Right forelimb (tissue), 1 donor: Measurements from ENCODE around the gene ACIN1.
"Not testable (repeated sequence)": the region's sequence is repeated elsewhere in the genome, so short reads cannot be mapped to it uniquely, and the experiment has no call there.

Source experiments
- DNase-seq: peaks from one replicate; pipeline ENCODE4 v3.0.0-alpha.2; 2018

Gene ACIN1

DNA sequence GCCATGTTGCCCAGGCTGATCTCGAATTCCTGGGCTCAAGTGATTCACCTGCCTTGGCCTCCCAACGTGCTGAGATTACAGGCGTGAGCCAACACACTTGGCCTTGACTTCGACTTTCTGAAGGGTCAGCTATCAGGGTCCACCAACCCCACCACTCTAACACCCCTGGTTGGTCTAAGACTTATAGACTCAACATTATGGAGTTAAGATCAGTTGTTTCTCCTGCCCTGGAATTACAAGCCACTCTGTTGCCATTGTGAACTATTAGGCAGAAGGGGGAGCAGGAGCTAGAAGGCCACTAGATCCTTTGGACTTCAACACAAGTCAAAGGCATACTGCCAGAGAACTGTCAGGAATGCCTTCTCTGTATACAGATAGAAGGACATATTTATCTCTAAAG lies 54.8 kb downstream of the ACIN1 start:
- DNase-seq, result no peak

GRCh38 chr14:23035303-23036144 lies 59.4 kb downstream of the ACIN1 start:
- no peak for DNase-seq

DNA sequence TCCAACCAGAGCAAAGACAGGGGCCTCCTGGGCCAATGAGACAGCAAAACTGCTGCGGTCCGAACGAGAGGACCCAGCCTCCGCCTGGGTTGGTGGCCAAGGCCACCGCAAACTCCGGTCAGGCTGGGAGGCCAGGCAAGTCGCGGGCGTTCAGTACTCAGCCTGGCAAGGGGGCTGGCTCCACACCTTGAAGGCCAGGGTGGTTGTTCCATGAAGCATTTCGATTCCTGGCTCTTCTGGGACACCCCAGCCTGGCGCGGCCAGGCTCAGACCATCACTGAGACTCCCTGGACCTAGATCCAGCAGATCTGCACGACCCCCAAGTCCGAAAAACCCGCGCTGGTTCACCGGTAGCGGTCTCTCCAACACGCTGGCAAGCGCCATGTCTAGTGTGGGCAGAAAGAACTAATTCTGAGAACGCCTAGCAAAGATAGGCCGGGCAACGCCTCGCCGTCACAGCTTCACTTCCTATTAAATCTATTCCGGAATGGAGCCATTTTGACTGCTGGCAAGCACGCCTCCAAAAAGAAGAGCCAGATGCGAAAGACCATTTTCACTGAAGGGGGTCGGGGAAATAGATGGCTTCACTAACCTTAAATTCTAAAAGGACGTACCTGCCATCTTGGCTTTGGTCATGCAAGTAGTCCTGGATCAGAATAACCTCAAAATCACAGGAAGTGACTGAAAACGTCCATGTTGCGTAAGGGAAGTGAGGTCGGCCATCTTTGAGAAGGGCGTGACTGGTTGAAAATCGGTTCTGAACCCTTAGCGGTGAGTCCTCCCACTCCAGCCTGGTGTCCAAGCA lies 60.2 kb downstream of the ACIN1 start, which contains the start of gene PSMB5:
Gene PSMB5, minus strand, starts transcription at position 403 of the 805 bp plus-strand sequence. Its CDS starts 19 bp downstream, at position 384.
- DNase-seq, result peak; percentile 90

DNA sequence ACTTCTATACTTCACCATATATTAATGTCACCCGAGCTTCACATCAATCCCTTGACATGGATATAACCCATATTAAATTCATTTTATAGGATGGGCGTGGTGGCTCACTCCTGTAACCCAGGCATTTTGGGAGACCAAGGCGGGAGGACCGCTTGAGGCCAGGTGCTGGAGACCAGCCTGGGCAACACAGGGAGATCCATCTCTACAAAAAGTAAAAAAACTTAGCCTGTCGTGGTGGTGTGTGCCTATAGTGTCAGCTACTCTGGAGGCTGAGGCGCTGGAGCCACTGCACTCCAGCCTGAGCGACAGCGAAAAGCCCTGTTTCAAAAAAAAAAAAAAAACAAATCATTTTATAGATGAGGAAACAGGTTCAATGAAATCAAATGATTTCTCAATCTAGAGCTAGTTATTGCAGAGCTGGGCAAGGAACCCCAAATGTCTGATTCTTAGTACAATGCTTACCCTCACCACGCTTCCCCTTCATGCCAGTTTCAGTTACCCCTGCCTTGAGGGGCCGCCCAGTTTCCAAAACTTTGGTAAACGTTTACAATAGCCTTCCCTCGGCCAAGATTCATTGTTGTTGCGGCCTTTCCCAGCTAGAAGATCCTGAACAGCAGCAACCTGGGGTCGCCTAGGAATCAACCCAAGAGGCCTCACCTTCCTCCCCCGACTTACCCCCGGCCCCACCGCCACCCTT lies 61.0 kb downstream of the ACIN1 start:
- no peak for DNase-seq

DNA sequence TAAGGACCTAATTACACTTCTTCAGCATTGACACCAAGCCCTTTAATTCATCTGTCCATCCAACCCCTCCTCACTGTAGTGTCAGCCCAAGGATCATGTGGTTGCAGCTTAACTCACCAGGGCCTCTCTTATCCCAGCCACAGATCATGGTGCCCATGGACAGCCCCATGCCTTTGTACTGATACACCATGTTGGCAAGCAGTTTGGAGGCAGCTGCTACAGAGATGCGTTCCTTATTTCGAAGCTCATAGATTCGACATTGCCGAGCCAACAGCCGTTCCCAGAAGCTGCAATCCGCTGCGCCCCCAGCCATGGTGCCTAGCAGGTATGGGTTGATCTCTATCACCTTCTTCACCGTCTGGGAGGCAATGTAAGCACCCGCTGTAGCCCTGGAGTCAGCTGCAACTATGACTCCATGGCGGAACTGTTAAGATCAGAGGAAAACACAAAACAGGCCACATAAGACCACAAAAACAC lies 61.6 kb downstream of the ACIN1 start:
- no peak for DNase-seq

GRCh38 chr14:23030936-23031335 lies 64.0 kb downstream of the ACIN1 start:
- no peak for DNase-seq

DNA sequence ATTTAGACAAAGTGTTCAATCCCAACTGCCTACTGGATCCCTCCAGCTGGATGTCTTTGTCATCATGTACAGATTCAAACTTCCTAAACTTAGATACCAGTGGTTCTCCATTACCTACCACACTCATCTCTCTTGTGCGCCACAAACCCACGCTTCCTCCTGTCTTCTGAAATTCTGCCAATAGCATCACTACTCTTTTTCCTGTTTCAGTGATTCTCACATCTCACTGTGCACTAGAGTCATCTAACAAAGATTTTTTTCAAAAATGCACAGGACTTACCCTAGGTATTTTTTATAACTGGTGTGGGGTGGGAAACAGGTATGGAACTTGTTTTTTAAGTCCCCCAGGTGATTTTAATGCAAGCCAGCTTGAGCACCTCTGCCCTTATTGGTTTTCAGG lies 66.1 kb downstream of the ACIN1 start:
- no peak for DNase-seq

DNA sequence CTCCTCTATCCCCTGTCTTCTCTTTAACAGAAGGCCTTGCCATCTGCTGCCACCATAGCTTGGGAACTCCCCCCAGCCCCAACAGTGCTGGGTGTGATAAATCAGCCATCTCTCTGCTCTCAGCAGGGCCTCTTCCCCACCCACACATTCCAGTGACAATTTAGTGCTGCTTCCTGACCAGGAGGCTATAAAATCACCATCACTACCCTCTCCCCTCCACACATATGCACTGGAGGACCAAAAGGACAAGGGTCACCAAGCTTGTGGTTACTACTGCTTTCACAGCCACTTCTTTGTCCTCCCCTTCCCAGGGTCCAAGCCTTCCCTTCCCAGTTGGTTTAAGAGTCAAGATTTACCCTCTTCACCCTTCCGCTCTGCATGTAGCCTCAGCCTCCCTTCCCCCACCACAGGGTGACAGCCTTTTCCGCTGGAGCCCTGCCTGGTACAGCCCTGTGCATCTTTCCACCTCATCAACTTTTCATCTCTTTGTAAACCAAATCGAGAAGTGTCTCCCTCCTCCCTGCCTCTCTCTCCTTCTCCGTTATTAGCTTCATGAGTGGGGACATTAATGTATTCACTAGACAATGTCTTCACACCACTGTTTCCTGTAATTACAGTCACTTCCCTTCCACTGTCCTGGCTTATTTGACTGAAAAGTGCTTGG lies 69.7 kb downstream of the ACIN1 start:
- no peak for DNase-seq

- no peak for DNase-seq
Observed at GRCh38 chr14:23024612-23025075, 70.3 kb downstream of the ACIN1 start.

DNA sequence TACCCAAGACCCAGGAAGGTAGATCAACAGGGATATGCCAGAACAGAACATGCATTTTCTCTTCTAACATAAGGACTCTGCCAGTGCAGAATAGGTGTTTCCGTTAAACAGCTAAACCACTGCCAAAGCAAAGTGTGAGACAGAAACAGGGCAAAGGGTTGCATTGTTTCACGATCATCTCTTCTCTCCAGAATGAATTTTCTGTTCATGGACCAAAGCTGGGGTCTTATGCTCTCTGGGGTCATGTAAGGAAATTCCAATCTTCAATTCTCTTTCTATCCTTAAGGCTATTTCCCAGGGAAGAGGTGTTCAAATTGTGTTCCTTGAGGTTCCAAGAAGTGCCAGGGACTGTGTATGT lies 71.2 kb downstream of the ACIN1 start:
- DNase-seq, result no peak

GRCh38 chr14:23023022-23023794 lies 71.7 kb downstream of the ACIN1 start:
- no peak for DNase-seq

DNA sequence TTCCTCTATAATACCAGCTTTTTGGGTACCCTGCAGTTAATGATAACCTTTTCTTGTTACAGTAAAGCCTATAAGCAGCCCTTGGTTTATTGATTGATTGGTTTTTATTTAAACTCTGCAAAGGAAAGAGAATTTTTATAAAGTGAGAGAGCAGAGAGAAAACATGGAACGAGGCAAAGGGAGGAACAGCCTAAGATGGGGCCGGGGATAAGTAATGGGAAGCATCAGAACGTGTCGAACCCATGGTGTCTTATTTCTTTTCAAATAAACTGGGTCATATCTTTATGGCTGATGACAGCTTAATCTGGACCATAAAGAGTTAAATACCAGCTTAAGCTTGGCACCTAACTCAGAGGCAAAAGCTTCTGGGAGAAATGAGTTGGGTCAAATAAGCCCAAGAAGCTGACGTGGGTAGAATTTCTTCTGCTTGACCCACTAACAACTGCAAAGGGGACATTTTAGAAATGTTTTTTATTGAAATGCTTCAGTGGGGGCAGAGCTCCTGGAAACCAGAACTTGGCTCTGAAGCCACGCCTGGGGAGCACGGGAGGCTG lies 73.0 kb downstream of the ACIN1 start:
- DNase-seq, result no peak

GRCh38 chr14:23021434-23021833 lies 73.5 kb downstream of the ACIN1 start:
- DNase-seq, result no peak

DNA sequence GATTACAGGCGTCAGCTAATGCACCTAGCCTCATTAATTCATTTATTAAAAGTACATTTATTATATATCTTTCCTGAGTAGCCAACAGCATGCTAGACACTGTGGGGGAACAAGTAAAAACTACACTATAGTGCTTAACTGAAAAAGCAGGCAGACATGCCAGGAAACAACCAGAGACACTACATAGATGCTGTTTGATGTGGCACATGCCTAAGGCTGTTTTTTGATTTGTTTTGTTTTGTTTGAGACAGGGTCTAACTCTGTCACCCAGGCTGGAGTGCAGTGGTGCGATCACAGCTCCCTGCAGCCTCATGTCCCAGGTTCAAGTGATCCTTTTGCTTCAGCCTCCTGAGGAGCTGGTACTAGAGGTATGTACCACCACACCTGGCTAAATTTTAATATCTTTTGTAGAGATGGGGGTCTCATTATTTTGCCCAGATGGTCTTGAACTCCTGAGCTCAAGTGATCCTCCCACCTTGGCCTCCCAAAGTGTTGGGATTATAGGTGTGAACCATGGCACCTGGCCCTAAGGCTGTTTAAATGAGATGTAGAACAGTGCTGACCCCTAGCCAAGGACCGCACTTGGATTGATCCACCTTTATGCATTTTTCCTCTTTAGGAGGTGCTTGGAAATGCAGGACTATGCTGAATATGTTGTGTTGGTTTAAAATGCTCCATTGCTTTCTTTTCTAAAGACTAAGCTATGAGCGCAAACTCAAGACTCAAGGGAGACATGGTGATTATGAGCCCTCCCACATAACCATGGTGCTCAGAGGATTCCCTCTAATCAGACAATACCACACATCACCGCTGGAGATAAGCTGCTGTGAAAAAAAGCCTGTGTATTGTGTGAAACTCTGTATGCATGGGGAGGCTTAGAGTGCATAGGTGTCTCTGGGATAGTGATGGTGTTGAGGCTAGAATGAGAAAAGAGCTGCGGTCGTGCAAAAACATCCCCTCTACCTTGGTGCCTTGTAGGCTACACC lies 74.5 kb downstream of the ACIN1 start:
- DNase-seq, result no peak

DNA sequence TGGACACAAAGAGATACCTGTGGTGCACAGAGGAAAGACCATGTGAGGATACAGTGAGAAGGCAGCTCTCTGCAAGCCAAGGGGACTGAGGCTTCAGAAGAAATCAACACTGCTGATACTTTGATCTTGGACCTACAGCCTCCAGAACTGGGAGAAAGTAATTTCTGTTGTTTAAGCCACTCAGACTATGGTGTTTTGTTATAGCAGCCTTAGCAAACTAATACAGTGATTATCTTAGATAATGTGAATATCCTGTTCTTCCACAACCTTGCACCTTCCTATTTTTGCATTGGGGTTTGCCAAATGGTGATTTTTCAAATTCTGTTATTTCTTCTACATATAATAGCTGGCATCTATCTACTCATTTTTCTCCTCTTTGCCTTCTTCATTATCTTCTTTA lies 76.8 kb downstream of the ACIN1 start:
- no peak for DNase-seq

DNA sequence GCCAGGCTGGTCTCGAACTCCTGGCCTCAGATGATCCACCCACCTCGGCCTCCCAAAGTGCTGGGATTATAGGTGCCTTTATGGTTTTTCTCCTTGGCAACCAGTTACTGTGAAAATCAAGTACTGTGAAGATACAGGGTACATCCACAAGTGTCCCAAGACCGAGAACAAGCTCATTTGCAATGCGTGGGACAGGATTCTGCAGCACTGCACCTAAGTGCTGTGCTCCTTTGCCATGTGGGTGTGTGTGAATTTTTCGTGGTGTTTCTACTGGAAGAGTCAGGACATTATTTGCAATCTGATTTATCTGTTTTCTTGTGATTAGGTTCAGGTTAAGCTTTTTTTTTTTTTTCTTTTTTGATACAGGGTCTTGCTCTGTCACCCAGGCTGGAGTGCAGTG lies 77.8 kb downstream of the ACIN1 start:
- no peak for DNase-seq

DNA sequence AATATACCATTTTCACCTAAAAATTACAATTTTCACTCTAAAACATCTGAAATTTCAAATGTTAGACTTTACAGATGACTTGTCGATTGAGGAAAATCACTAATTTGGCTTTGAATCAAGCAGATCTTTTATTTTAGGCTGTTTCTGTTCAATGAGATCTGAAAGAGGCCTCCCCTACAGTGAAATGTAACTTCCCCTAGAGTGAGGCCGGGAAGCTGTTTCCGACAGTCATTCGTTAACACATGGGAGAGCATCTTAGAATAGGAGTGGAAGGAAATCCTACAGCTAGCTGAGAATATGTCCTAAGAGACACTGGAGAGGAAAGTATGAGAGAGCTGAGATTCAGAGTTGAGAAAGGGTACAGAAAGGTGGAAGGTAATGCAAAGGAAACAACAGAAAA lies 79.3 kb downstream of the ACIN1 start:
- no peak for DNase-seq

GRCh38 chr14:23013749-23014054 lies 81.2 kb downstream of the ACIN1 start:
- not testable (repeated sequence) for DNase-seq

- no peak for DNase-seq
Observed at GRCh38 chr14:23013054-23013748, 81.7 kb downstream of the ACIN1 start.
